DMS 273 (cell line): ENCODE results near the gene RAMAC.
A peak's percentile ranks its signal among the peaks of the same experiment; 100 is the strongest.
"Not testable (repeated sequence)": the region's sequence is repeated elsewhere in the genome, so short reads cannot be mapped to it uniquely, and the experiment has no call there.

Experiments
- DNase-seq: peaks from one replicate; lab custom pipeline; 2025; ENCODE audit not compliant: unreplicated experiment; lab: John Stamatoyannopoulos, UW

Gene RAMAC

DNA sequence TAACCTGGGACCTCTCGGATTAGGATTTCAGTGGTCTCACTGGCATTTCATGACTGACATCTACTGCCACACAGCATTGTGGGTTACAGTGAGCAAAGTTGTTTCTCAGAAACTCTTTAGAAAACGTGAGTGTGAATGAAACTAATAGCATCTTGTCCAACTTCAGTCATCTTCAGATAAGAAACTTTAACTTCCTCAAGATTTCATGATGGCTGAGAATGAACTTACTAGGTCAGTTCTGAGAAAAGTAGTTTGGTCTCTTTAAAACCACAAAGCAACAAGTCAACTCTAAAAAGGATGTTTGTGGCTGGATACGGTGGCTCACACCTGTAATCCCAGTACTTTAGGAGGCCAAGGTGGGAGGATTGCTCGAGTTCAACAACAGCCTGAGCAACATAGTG is 19.3 kb upstream of the RAMAC start:
- no peak for DNase-seq

DNA sequence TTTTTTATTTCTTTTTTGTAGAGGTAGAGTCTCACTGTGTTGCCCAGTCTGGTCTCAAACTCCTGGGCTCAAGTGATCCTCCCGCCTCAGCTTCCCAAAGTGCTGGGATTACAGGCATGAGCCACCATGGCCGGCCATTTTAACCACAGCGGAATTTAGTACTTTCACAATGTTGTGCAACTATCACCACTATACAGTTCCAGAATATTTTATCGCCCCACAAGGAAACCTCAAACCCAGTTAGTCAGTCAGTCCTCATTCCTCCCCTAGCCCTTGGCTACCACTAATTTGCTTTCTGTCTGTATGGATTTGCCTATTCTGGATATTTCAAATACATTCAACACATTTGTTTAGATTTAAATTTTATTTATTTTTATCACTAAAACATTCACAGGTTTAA is 17.9 kb upstream of the RAMAC start:
- no peak for DNase-seq

DNA sequence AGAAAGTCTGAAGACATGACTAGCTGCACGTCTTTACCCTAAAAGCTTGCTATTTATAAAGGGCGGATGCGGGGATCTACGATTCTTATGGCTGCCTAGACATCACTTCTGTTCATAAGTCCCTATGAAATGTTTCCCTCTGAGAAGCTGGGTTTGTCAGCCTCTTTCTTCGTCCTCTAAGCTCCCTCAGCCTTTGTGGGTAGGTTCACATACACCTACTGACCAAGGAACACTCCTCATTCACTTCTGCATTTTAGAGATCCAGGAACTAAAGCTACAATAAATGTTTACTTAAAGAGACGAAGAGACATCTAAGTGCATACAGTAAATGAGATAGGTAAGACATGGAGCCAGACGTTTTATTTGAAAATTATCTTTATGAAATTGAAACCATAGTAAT is 16.7 kb upstream of the RAMAC start:
- no peak for DNase-seq

DNA sequence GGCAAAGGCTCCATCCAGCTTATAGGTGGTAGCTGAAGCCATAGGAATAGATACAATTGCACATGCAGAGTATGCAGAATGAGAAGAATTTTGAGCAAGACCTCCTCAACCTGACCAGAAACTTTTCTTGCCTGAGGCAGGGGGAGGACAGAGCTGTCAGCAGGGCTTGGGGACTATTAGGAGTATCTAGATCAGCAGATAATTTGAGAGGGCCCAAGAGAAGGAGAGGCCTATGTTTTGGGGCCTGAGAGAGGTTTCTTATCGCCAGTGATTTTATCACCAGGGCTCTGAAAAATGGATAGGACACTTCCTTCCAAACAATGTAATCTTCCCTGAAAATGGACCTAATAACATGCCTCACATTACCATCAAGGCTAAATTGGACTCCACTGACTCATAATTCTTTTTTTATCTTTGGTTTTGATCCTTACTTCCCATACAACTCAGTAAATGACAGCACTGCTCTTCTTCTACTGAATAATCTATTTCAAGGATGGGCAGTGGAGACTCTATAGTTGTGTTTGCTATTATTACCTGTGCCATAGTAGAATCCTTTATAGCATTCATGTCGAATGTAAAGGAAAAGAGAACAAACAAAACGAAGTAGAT is 15.8 kb upstream of the RAMAC start:
- no peak for DNase-seq

DNA sequence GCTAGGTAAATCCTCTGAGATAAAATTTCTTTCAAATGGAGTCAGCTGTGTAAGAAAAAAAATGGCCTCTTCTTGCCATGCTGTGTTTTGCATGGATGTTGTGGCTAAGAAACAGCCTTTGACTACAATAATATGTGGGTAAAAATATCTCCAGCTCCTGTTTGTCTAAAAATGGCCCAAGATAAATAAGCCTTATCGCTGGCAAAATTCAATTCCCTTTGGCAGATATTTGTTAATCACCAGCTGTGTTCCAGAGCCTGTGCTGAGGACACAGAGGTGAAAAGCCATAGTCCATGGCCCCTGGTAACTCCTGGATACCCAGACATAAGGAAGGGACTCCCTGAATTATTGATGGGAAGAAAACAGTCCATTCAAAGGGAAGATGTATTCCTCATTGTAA is 15.3 kb upstream of the RAMAC start:
- DNase-seq: no peak

DNA sequence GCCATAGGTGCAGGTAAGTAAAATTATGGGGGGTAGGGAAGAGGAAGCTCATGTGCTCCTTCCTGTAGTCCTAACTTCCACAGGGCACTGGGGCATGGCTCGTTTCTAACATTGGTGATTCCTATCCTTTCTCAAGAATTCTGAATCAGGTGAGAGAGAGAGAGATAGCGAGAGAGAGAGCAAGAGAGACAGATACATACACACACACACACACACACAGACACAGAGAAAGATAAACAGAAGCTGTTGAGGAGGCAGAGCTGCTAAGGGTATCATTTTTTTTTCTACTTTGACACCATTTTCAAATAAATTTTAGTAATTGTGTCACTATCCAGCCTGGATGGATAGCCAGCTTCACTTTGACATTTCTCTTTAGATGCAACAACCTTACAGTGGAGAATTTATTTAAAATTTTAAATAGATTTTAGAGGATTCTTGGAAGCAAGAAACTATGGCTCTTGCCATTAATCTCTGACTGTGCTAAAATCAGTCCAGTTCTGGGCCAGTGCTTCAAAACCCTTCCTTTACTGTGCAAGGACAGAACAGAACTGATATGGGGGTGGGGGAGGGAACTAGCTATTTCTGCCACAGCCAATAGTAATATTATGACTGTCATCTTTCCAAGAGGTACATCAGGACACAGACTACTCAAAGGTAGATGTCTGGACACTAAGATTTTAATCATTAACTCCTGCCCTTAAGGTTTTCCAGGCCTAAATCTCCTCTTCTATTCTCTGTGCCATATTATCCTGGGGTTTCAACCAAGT is 14.6 kb upstream of the RAMAC start:
- DNase-seq: no peak

DNA sequence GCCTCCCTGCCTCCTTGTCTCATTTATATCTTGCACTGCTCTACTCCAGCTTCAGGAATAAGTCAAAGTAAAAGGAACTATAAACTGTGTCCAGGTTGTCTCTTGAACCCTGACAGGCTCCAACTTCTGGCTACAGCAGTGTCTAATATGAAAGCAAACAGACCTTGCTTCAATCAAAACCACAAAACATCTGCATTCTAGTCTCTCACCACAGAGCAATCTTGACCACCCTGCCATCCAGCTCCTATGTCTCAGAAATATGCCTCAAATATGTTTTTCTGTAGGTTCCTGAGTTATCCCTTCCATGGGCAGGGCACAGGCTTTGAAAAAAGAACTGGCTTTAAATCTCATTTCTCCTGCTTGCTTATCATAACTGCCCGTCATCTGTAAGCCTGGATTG is 13.0 kb upstream of the RAMAC start:
- DNase-seq: no peak

DNA sequence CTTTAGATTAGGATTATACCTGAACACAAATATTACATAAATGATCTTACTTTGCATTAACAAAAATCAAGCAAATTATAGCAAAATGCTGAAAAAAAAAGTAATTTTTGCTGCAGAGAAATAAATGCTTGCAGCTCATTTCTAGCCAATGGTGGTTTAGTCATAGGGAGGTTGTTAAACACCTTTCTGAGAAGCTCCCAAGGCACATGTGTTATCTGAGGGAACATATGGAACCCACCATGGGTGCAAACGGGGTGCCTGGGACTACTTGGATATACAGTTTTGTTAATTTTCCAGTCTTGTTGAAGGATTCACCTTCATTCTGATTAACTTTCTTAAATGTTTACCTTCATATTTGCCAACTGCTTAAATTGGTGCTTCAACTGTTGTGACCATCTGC is 8.9 kb upstream of the RAMAC start:
- no peak for DNase-seq

DNA sequence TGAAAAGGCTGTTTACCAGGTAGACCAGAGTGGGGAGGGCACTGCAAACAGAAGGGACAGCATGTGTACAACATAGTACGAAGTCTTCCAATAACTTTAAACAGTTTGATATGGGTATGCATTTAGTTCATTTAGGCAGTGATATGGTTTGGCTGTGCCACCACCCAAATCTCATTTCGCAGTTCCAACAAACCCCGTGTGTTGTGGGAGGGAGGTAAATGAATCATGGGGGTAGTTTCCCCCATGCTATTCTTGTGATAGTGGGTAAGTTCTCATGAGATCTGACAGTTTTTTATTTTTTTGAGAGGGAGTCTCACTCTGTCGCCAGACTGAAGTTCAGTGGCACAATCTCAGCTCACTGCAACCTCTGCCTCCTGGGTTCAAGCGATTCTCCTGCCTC is 7.6 kb upstream of the RAMAC start:
- DNase-seq: no peak

DNA sequence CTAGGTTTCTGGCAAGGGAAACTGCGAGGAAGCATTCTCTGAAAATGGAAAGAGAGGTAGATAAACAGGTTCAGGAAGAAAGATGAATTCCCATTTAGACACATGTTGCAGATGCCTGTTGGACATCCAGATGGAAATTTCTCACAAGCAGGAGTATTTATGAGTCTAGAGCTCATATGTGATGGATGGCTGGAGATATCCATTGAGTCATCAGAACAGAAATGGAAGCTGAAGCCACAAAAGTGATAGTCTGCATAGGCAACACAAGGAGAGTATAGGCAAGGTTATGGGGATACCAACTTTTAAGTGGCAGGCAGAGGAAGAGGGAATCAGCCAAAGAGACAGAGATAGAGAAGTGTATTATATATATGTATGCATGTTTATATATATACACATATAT is 6.3 kb upstream of the RAMAC start:
- DNase-seq: no peak

DNA sequence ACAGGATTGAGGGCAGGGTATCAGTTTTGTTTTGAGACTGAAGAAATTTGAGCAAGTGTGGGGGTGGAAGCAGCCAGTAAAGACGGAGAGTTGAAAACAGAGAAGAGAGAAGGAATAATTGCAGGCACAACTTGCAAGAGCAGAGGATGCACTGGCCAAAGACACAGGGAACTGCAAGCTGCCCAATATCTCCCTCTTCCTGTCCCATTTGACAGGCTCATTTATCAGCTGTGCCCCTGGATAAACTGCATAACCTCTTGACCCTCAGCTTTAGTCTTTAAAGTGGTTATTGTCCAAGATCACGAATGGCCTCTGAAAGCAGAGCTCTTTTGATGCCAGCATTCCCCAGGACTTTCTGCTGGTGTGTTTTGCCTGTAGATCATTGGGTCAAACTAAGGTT is 5.0 kb upstream of the RAMAC start:
- DNase-seq: no peak

DNA sequence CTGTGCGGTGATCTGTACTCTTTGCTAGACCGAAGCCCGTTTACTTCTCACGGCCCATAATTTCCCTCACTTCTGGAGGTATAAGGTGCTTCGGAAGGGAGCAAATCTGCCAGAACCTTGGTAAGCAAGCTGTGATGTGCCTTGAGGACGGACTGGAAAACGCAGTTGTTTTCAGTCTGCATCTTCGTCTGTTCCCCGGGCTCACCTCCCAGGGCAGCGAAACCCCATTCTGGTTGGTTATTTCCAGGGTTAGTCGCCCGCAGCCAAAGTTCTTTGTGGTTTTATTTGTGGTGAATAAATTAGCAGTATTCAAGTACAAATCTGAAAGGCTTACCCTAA is 401 bp downstream of the RAMAC start:
- peak; percentile 46 for DNase-seq

DNA sequence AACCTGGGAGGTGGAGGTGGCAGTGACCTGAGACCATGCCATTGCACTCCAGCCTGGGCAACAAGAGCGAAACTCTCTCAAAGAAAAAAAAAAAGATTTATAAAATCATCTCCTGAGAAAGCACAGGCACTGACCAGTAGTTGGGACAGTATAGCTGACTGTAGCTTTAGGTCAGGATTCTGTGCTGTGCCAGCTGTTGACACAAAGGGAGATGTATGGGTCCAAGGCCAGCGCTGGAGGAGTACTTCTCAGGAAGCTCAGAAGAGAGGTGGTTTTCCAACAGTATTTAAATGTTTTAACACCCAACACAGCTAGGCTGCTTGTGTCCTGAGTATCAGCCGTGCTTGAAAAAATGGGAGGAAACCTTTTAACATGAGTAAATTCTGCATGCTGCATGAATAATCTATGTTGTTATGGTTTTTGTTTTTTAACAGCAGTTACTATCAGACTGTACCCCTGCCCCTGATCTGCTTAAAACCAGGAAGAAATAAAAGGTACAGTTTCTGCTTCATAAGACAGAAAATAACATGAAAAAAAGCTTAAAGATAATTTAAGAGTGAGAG is 6.5 kb downstream of the RAMAC start:
- DNase-seq: peak; percentile 3

DNA sequence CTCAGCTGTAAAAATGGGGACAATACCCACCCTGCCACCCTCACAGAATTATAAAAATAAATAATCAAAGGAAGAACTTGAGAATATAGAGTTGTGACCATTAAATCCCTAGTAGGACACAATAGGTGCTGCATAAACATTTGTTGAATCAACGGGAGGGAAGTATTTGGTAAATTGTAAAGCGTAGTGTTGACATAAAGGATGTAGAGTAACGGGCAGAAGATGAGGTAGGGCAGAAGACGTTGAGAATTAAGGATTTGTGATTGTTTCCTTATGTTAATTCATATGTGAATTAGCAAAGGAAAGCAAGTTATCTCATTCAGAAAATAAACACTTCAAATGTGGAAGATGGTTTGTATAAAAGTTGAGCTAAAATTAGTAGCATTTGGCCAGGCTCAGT is 7.1 kb downstream of the RAMAC start:
- no peak for DNase-seq

DNA sequence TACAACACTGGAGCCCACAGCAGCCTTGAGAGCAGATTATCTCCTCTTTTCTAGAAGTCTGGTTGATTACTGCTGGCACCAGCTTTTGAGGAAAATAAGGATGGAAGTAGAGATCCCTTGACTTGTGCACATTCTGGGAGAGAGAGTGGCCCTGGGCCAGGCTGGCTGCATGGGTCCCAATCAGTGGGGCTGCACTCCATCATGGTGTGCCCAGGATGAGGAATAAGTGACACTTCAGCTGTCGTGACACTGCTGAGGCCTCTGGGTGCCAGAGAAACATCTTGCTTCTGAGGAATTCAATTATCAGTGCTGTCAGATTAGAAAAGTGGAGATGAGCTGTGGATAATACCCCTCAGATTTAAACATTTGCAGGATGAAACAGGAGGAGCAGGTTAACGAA is 9.1 kb downstream of the RAMAC start:
- DNase-seq: no peak

DNA sequence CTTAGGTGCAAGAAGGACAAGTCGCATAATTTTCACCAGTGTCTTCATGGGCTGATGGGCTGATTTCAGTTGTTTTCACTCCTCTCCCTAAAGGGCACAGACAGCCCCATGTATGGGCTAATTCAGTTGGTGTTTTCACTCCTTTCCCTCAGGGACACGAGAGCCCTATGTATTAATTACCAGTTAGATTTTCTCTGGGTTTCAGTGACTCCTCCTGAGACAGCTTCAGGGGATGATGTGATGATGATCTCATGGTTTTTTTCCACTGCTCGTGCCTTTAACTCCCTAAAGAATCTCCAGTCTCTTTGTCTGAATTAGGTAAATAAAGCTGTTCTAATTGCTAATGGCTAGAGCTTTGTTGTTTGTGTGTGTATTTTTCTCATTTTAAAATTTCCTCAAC is 9.9 kb downstream of the RAMAC start:
- DNase-seq: no peak

DNA sequence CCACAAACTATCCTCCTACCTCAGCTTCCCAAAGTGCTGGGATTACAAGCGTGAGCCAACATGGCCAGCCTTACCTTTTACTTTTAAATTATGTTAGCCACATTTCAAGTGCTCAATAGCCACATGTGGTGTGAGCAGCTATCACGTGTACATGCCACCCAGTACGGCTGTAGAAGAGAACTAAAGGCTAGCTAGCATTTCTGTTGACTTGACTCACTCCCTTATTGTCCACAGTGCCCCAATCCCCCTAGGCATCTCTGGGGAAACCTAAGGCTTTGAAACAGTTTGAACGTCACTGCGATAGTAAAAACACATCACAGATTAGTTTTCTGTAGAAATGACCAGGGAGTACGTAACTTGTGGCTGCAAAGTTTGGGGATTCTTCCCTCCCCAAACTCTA is 13.4 kb downstream of the RAMAC start:
- DNase-seq: no peak

DNA sequence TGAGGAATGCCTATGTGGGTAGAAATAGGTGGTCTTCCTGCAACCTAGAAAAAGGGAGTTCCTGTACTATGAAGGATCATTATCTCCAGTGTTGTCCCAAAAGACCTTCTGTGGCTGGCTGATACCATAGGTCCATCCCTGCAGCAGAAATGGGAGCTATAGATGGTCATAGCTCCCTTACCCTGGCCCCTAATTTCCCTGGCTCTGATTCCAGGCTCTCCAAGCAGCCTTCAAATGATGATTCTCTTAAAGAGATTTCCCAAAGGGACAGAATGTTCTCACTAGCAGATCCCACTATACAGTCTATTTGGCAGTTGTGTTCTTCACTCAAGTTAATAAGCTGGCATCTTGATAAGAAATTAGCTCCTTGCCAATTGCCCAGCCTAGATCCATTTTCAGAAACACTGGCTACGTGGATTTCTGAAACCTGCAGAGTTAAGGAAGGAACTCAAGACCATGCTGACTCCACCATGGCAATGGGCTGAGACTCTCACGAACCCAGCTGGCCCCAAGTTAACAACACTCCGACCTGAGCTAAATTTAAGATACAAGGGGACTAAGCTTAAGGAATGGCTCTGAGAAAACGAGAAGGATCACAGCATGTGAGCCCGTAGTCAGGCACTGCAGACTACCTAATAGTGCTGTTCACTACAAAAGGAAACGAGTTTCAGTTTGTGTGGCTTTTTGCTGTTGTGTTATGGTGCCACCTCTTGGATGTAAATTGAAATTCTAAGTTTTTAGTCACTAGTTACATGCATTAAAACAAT is 14.1 kb downstream of the RAMAC start:
- DNase-seq: peak; percentile 71

DNA sequence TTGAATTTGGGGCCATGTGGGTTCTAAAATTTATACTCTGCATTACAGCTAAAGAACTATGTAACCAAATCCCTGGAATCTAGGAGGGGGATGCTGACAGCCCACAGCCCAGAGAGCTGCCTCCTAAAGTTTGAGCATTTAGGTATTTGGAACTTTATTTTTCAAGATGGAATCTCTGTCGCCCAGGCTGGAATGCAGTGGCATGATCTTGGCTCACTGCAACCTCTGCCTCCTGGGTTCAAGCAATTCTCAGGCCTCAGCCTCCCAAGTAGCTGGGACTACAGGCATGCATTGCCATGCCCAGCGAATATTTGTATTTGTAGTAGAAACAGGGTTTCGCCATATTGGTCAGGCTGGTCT is 14.6 kb downstream of the RAMAC start:
- not testable (repeated sequence) for DNase-seq

DNA sequence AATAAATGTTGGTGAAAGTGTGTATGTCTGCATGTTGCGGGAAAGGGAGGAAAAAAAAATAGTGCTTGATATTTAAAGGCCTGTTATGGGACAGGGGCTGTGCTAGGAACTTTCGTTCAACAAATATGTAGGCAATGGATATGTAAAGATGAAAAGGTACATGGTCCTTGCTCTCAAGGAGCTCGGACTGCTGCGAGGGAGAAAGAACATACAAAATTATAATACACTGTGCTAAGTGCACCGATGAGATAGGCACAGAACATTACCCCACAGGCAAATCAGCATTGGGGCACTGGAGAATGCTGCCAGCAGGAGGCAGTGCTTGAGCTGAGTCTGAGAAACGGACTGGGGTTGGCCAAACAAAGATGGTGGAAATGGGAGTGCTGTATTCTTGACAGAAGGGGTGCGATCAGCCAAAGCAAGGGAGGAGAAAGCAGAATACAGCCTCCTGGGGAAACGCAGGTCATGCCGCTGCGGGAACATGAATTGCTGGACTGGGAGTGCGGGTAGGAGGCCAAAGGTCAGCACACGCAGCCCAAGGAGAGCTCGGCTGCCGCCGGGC is 24.8 kb downstream of the RAMAC start:
- DNase-seq: peak; percentile 77

DNA sequence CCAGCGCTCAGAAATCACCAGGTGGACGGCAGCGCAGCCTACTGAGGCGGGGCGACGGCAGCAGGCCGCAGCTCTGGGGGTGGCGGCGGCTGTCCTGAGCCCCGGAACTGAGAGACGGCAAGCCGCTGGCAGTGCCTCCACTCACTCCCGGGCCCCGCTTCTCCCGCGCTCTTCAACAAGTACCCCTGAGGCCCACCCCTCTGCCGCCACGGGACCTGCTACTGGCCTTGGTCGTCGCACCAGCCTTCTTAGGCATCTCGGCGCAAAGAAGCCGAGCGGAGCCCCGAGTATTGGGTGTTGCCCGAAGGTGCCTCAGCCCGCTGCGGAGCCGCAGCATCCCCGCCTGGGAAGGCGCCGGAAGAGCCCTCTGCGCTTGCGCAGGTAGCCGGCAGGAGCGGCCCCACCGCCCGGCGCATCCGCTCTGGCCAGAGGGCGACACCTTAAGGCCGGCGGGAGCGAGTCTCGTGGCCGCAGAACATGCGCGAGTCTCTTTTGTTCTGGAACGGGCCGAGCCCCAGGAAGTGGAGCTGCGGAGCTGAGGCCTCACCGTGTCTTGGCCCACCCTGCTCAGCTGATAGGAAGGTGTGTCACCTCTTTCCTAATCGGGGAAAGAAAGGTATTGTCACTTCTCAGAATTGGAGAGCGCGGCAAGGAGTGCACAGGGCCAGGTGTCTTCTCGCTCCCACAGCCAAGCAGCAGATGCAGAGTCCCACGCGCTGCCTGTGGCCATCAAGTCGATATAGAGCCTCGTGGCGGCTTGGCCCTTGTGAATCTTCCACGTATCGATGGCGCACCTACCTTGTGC is 25.5 kb downstream of the RAMAC start, which contains the start of gene C15orf40:
Gene C15orf40, minus strand, starts transcription at position 369 of the 805 bp plus-strand sequence. Its CDS starts 32 bp downstream, at position 337.
- DNase-seq: peak; percentile 93
